Gastrocnemius medialis (tissue), 4 donors: ENCODE measurements around the gene TMEM217. TPM values are rescaled to one million over a fixed set of nuclear protein-coding genes. Genes with fewer than 3 reads are reported as not detected.

Experiments
- ATAC-seq, 2 donors: fragments of 150-250 bp; one replicate each; pipeline ENCODE4 v1.9.1; 2016
- DNase-seq, 2 donors: peaks; one replicate each; pipeline ENCODE4 v3.0.0-alpha.2; 2019
- H3K27ac ChIP-seq, 4 donors: fragments of 200-600 bp; sonication (generic); 1 replicate in 1 of 4; 2 replicates in 3 of 4; pipeline ENCODE4 v1.5.1; 2016 to 2018; ENCODE audit warnings: mild to moderate bottlenecking in 2 of 4, moderate library complexity in 1 of 4
- H3K27me3 ChIP-seq, 3 donors: fragments of 200-600 bp; sonication (generic) in 2 of 3; 1 replicate in 1 of 3; 2 replicates in 2 of 3; pipeline versions ENCODE4 v1.5.1 to v1.6.0; 2016 to 2019; ENCODE audit warnings: mild to moderate bottlenecking in 1 of 3, moderate library complexity in 1 of 3
- H3K36me3 ChIP-seq, 2 donors: fragments of 200-600 bp; sonication (generic) in 1 of 2; one replicate each; pipeline ENCODE4 v1.5.1; 2017 to 2018
- H3K4me1 ChIP-seq, 2 donors: fragments of 200-600 bp; sonication (generic) in 1 of 2; one replicate each; pipeline ENCODE4 v1.5.1; 2016 to 2017; ENCODE audit warnings: mild to moderate bottlenecking in 2 of 2
- H3K4me3 ChIP-seq, 4 donors: fragments of 200-600 bp; sonication (generic) in 3 of 4; 1 replicate in 1 of 4; 2 replicates in 3 of 4; pipeline ENCODE4 v1.5.1; 2016 to 2019; ENCODE audit warnings: mild to moderate bottlenecking in 2 of 4
- H3K9me3 ChIP-seq, 3 donors: fragments of 200-600 bp; sonication (generic) in 2 of 3; 1 replicate in 1 of 3; 2 replicates in 2 of 3; pipeline ENCODE4 v1.5.1; 2016 to 2019
- POLR2A ChIP-seq, 2 donors: fragments of 450-650 bp; IDR thresholded peaks; one replicate each; pipeline ENCODE4 v1.6.1; 2017; ENCODE audit warnings: antibody characterized with exemption in 2 of 2, mild to moderate bottlenecking in 2 of 2, moderate library complexity in 2 of 2
- in situ Hi-C, 4 donors: fragments of 200-750 bp; cut with MboI; loops; one replicate each; pipeline versions ENCODE4 v1.15.0 to v1.8.0; 2017; ENCODE audit warnings: low sequenced_read_pairs in 4 of 4
- intact Hi-C: fragments of 100-400 bp; cut with DNase I; formaldehyde crosslinking; loops from one replicate; pipeline ENCODE4 v1.15.1; 2023; ENCODE audit warnings: low total_unique reads
- total RNA-seq, 4 donors: library from RNA; depleted of rRNA; stranded (reverse); fragments of >200 nt; gene quantifications; one replicate each; pipeline versions ENCODE4 v1.1.0 to v1.2.3, GENCODE V29; 2016
- TF ChIP-seq, protein P1 (sequence below), 5 experiments: fragments of 450-650 bp in 3 of 5; fragments of 200-600 bp in 2 of 5; sonication (generic) in 2 of 5; IDR thresholded peaks in 4 of 5; conservative IDR thresholded peaks in 1 of 5; 1 replicate in 4 of 5; 2 replicates in 1 of 5; pipeline ENCODE4 v1.5.1; 2016 to 2019; ENCODE audit warnings: antibody characterized with exemption in 5 of 5, mild to moderate bottlenecking in 3 of 5, moderate library complexity in 3 of 5

The TMEM217 gene
- total RNA-seq, 4 donors from 2014 or later, result 0.22 TPM; not detected in 3

DNA sequence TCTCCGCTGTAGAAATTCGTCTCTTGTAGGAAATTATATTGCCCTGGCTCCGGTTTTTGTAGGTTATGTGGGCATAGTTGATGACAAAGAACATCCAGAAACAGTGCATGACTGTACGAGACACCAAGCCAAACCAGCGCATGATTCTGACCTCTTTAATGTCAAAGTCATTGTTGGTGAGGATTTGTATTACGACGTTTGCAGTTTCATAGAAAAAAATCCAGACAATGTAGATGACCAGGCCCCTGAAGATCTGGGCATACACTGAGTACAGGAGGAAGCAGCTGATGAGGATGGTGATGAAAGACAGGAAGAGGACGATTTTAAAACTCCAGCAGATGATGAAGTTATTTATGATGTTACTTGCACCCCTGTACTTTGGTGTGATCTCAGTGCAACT lies 39.4 kb downstream of the TMEM217 start:
- H3K4me3 ChIP-seq, result no peak overlapping the region
- H3K9me3 ChIP-seq, result no peaks in the 10 kb centered on the region
- peaks cover 9 to 15% of the 10 kb centered on the region in 2 donors for H3K4me1 ChIP-seq
- intact Hi-C loops (no loop called here), in situ Hi-C loops (loop anchor here (10.0 to 25.0 kb wide), 3 partner anchors 324 to 334 kb away; partner anchors contain the start of gene C6orf89 (in 3 of the 4))
- no peak for DNase-seq
- no peak overlapping the region for H3K27ac ChIP-seq
- no peak for ATAC-seq
- TF ChIP-seq, protein P1, sequence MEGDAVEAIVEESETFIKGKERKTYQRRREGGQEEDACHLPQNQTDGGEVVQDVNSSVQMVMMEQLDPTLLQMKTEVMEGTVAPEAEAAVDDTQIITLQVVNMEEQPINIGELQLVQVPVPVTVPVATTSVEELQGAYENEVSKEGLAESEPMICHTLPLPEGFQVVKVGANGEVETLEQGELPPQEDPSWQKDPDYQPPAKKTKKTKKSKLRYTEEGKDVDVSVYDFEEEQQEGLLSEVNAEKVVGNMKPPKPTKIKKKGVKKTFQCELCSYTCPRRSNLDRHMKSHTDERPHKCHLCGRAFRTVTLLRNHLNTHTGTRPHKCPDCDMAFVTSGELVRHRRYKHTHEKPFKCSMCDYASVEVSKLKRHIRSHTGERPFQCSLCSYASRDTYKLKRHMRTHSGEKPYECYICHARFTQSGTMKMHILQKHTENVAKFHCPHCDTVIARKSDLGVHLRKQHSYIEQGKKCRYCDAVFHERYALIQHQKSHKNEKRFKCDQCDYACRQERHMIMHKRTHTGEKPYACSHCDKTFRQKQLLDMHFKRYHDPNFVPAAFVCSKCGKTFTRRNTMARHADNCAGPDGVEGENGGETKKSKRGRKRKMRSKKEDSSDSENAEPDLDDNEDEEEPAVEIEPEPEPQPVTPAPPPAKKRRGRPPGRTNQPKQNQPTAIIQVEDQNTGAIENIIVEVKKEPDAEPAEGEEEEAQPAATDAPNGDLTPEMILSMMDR (IDR thresholded peaks at IDR 0.05 in 4 of 5, conservative IDR thresholded peaks at IDR 0.05 in 1 of 5), result no peak
- TF ChIP-seq POLR2A (IDR thresholded peaks at IDR 0.05), result no peak
- no peaks in the 10 kb centered on the region for H3K36me3 ChIP-seq
- no peaks in the 10 kb centered on the region for H3K27me3 ChIP-seq

DNA sequence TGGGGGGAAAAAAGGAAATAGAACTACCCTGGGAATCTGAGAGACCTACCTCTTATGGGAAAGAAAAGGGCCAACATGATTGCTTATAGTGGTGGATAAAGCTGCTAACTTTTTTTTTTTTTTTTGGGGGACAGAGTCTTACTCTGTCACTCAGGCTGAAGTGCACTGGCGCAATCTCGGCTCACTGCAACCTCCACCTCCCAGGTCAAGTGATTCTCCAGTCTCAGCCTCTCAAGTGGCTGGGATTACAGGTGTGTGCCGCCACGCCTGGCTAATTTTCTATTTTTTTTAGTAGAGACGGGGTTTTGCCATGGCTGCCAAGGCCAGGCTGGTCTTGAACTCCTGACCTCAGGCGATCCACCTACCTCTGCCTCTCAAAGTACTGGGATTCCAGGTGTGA lies 39.9 kb downstream of the TMEM217 start:
- intact Hi-C loops (no loop called here), in situ Hi-C loops (loop anchor here (10.0 to 25.0 kb wide), 3 partner anchors 323 to 333 kb away; partner anchors contain the start of gene C6orf89 (in 3 of the 4))
- Histone ChIP-seq H3K9me3 (no peaks in the 10 kb centered on the region), H3K4me3 (no peak overlapping the region), H3K27ac (no peak overlapping the region), H3K27me3 (no peaks in the 10 kb centered on the region), H3K36me3 (no peaks in the 10 kb centered on the region), H3K4me1 (peaks cover 7 to 12% of the 10 kb centered on the region in 2 donors)
- no peak for TF ChIP-seq POLR2A (IDR thresholded peaks at IDR 0.05)
- TF ChIP-seq, protein P1 (IDR thresholded peaks at IDR 0.05 in 4 of 5, conservative IDR thresholded peaks at IDR 0.05 in 1 of 5), result no peak
- no peak for DNase-seq
- no peak for ATAC-seq

DNA sequence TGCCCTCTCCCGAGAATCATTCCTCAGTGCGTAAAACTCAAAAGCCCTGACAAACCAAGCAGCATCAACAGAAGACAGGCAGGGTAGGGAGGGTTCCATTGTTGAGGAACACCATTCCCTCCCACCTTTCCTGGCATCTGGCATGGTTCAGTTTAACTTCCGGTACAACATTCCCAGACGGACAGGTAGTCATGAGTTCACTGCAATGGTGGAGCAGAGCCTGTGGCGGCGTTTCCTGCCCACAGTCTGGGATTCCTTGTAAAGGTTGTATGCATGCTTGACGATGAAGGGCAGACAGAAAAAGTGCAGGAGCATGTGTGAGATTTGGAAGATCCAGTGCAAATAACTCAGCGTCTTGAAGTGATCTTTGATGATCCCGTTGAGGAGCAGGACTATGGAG lies 45.7 kb downstream of the TMEM217 start:
- intact Hi-C loops, result loop anchor here (5.0 kb wide), 2 partner anchors 100 to 445 kb away; no protein-coding TSS in a partner anchor
- no peak for TF ChIP-seq POLR2A (IDR thresholded peaks at IDR 0.05)
- TF ChIP-seq, protein P1 (IDR thresholded peaks at IDR 0.05 in 4 of 5, conservative IDR thresholded peaks at IDR 0.05 in 1 of 5), result no peak
- ATAC-seq (no peak), DNase-seq (no peak)
- Histone ChIP-seq H3K36me3 (no peaks in the 10 kb centered on the region), H3K4me3 (no peak overlapping the region), H3K27me3 (no peaks in the 10 kb centered on the region), H3K4me1 (peaks cover 0 to 7% of the 10 kb centered on the region in 2 donors), H3K9me3 (no peaks in the 10 kb centered on the region), H3K27ac (no peak overlapping the region)
- in situ Hi-C loops, result loop anchor here (10.0 to 25.0 kb wide), 3 partner anchors 317 to 327 kb away; partner anchors contain the start of gene C6orf89 (in 3 of the 4)

DNA sequence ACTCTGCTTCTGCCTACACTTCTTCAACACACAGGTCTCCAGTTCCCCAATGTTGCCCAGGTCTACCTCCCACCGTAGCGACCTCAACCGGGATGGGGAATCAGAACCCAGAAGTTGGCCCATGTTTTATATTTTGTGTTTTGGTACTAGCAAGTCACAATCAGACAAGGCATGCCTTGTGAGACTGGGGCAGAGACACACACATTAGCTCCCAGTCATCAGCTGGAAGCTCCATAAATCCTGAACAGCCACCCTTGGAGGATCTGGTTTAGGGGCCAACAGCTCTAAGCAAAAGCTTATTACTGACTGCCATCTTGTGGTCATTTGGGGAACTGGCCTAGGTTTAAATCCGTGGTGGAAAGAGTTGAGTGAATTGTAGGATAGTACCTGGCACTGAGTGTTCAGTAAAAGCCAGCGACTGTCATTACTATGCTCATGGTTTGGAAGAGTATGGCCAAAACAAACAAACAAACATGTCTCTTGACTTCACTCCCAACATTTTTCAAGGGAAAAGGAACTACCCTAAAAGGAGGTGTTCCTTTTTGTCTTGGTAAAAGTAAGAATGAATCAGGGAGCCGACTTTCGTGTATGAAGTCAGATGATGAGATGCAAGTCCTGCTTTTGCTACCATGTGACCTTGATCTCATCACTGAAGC lies 47.5 kb downstream of the TMEM217 start:
- in situ Hi-C loops, result loop anchor here (10.0 to 25.0 kb wide), 3 partner anchors 316 to 326 kb away; partner anchors contain the start of gene C6orf89 (in 3 of the 4)
- no peak overlapping the region for H3K4me3 ChIP-seq
- no peaks in the 10 kb centered on the region for H3K27me3 ChIP-seq
- intact Hi-C loops, result loop anchor here (1.0 to 5.0 kb wide), 7 partner anchors 40 to 443 kb away; partner anchors contain the start of genes C6orf89 and PIM1
- DNase-seq (peak; percentile 61 to 66), ATAC-seq (peak; percentile 92 to 94)
- no peaks in the 10 kb centered on the region for H3K9me3 ChIP-seq
- no peak for TF ChIP-seq POLR2A (IDR thresholded peaks at IDR 0.05)
- TF ChIP-seq, protein P1 (IDR thresholded peaks at IDR 0.05 in 4 of 5, conservative IDR thresholded peaks at IDR 0.05 in 1 of 5), result peak; percentile 92 to 95 (median 95)
- H3K4me1 ChIP-seq, result peaks cover 0 to 7% of the 10 kb centered on the region in 2 donors
- no peaks in the 10 kb centered on the region for H3K36me3 ChIP-seq
- H3K27ac ChIP-seq, result no peak overlapping the region
